Activated CD4-positive, alpha-beta memory T cell treated with anti-CD3 and anti-CD28 coated beads, Interleukin-2, amount 10 ng/mL, durations not matched to agents 7 days and 5 days (primary cell): ENCODE measurements around the gene ACOXL. TPM values are rescaled to one million over a fixed set of nuclear protein-coding genes. Genes with fewer than 3 reads are reported as not detected.
A peak's percentile ranks its signal among the peaks of the same experiment; 100 is the strongest.

Source experiments
- CTCF ChIA-PET: fragments of 350-600 bp; sonication (Branson Sonifier 250); formaldehyde crosslinking; loops from one replicate; lab custom pipeline; 2021; ENCODE audit warnings: antibody characterized with exemption, inconsistent platforms; lab: Charles Lee
- POLR2A ChIA-PET: fragments of 350-600 bp; sonication (Branson Sonifier 250); formaldehyde crosslinking; loops from one replicate; lab custom pipeline; 2021; ENCODE audit warnings: antibody characterized with exemption; lab: Charles Lee
- DNase-seq: peaks from one replicate; pipeline ENCODE4 v3.0.0-alpha.2; 2020
- H3K27ac Mint-ChIP-seq: one replicate; pipeline ENCODE4 v1.8.0; 2021; ENCODE audit warnings: mild to moderate bottlenecking, mixed read lengths
- H3K27me3 Mint-ChIP-seq: one replicate; pipeline ENCODE4 v1.8.0; 2021; ENCODE audit warnings: mixed read lengths
- H3K36me3 Mint-ChIP-seq: one replicate; pipeline ENCODE4 v1.8.0; 2021; ENCODE audit warnings: low read depth, mixed read lengths
- H3K4me1 Mint-ChIP-seq: one replicate; pipeline ENCODE4 v1.8.0; 2021; ENCODE audit warnings: mixed read lengths
- H3K4me3 Mint-ChIP-seq: one replicate; pipeline ENCODE4 v1.8.0; 2021; ENCODE audit warnings: mild to moderate bottlenecking, mixed read lengths
- H3K9me3 Mint-ChIP-seq: one replicate; pipeline ENCODE4 v1.8.0; 2021; ENCODE audit warnings: mixed read lengths
- total RNA-seq, 2 experiments: library from RNA; stranded (reverse); gene quantifications; one replicate each; pipeline ENCODE4 v1.2.3, GENCODE V29; 2021

Gene ACOXL
- total RNA-seq, 2 experiments from 2014 or later, result 0.18 to 0.30 TPM

GRCh38 chr2:111116011-111116746, 383.8 kb downstream of the ACOXL start:
- Mint-ChIP-seq H3K27me3 (peaks cover 77% of the 10 kb centered on the region), H3K27ac (no peak overlapping the region), H3K4me3 (no peak overlapping the region), H3K9me3 (no peaks in the 10 kb centered on the region), H3K4me1 (peaks cover 44% of the 10 kb centered on the region), H3K36me3 (no peaks in the 10 kb centered on the region)
- POLR2A ChIA-PET, result interaction anchor here (1.6 kb wide), 1 partner anchor 582 kb away, joined by 4 read pairs; no protein-coding TSS in a partner anchor
- CTCF ChIA-PET, result interaction anchor here (1.3 kb wide), 1 partner anchor 16 kb away, joined by 4 read pairs; no protein-coding TSS in a partner anchor
- no peak for DNase-seq

GRCh38 chr2:111116843-111117597, 384.6 kb downstream of the ACOXL start:
- Mint-ChIP-seq H3K27me3 (peaks cover 74% of the 10 kb centered on the region), H3K4me3 (peak overlapping the region; percentile 62), H3K4me1 (peaks cover 48% of the 10 kb centered on the region), H3K27ac (no peak overlapping the region), H3K9me3 (no peaks in the 10 kb centered on the region), H3K36me3 (no peaks in the 10 kb centered on the region)
- peak; percentile 73 for DNase-seq
- POLR2A ChIA-PET, result interaction anchor here (1.6 kb wide), 1 partner anchor 582 kb away, joined by 4 read pairs; no protein-coding TSS in a partner anchor
- CTCF ChIA-PET, result interaction anchor here (1.0 to 1.3 kb wide), 2 partner anchors 15 to 305 kb away, joined by 3 to 4 read pairs; no protein-coding TSS in a partner anchor

- H3K4me1 Mint-ChIP-seq, result peaks cover 49% of the 10 kb centered on the region
- CTCF ChIA-PET, result interaction anchor here (1.0 kb wide), 1 partner anchor 305 kb away, joined by 3 read pairs; no protein-coding TSS in a partner anchor
- H3K4me3 Mint-ChIP-seq, result peak overlapping the region; percentile 71
- POLR2A ChIA-PET, result interaction anchor here (0.5 to 1.6 kb wide), 2 partner anchors 51 to 581 kb away, joined by 3 to 4 read pairs; no protein-coding TSS in a partner anchor
- peaks cover 66% of the 10 kb centered on the region for H3K27me3 Mint-ChIP-seq
- peaks cover under 1% of the 10 kb centered on the region for H3K36me3 Mint-ChIP-seq
- H3K27ac Mint-ChIP-seq, result no peak overlapping the region
- no peaks in the 10 kb centered on the region for H3K9me3 Mint-ChIP-seq
- peak; percentile 36 for DNase-seq
Observed at GRCh38 chr2:111117598-111118480, 385.5 kb downstream of the ACOXL start.

- no peak overlapping the region for H3K27ac Mint-ChIP-seq
- no peak for DNase-seq
- H3K9me3 Mint-ChIP-seq, result no peaks in the 10 kb centered on the region
- ChIA-PET CTCF (no interaction called here), POLR2A (no interaction called here)
- H3K36me3 Mint-ChIP-seq, result peaks cover 6% of the 10 kb centered on the region
- peaks cover 59% of the 10 kb centered on the region for H3K27me3 Mint-ChIP-seq
- peak overlapping the region; percentile 71 for H3K4me3 Mint-ChIP-seq
- H3K4me1 Mint-ChIP-seq, result peaks cover 55% of the 10 kb centered on the region
Observed at GRCh38 chr2:111118481-111118980, 386.2 kb downstream of the ACOXL start.

GRCh38 chr2:111118981-111119821, 386.8 kb downstream of the ACOXL start:
- DNase-seq, result peak; percentile 40
- Mint-ChIP-seq H3K27me3 (peaks cover 56% of the 10 kb centered on the region), H3K27ac (no peak overlapping the region), H3K9me3 (no peaks in the 10 kb centered on the region), H3K4me1 (peaks cover 57% of the 10 kb centered on the region), H3K4me3 (peak overlapping the region; percentile 71), H3K36me3 (peaks cover 11% of the 10 kb centered on the region)
- ChIA-PET POLR2A (no interaction called here), CTCF (interaction anchor here (0.7 kb wide), 1 partner anchor 59 kb away, joined by 3 read pairs; no protein-coding TSS in a partner anchor)

GRCh38 chr2:111119822-111120252, 387.5 kb downstream of the ACOXL start:
- peaks cover 55% of the 10 kb centered on the region for H3K27me3 Mint-ChIP-seq

GRCh38 chr2:111120253-111121027, 388.1 kb downstream of the ACOXL start, which contains the start of gene BCL2L11:
TSS of gene BCL2L11 (plus strand) at chr2:111120914. CDS start at chr2:111123746, 2,832 bp downstream.
- Mint-ChIP-seq H3K4me3 (peak within 1 kb of the TSS; percentile 89), H3K27me3 (peaks cover 53% of the 10 kb centered on the region), H3K36me3 (peaks cover 22% of the 10 kb centered on the region), H3K27ac (peak within 1 kb of the TSS; percentile 70), H3K9me3 (no peaks in the 10 kb centered on the region), H3K4me1 (peaks cover 57% of the 10 kb centered on the region)
- ChIA-PET CTCF (interaction anchor here (0.6 to 1.6 kb wide), 4 partner anchors 50 to 580 kb away, joined by 3 to 7 read pairs (median 4); no protein-coding TSS in a partner anchor), POLR2A (interaction anchor here (0.8 to 1.6 kb wide), 6 partner anchors 9 to 442 kb away, joined by 3 to 7 read pairs (median 3); partner anchors contain the start of gene BUB1)
- DNase-seq, result peak; percentile 90

More at GRCh38 chr2:111119822-111120252, 387.5 kb downstream of the ACOXL start:
- POLR2A ChIA-PET, result interaction anchor here (0.9 kb wide), 1 partner anchor 49 kb away, joined by 3 read pairs; no protein-coding TSS in a partner anchor
- Mint-ChIP-seq H3K4me1 (peaks cover 57% of the 10 kb centered on the region), H3K9me3 (no peaks in the 10 kb centered on the region), H3K27ac (no peak overlapping the region), H3K36me3 (peaks cover 16% of the 10 kb centered on the region), H3K4me3 (peak overlapping the region; percentile 71)
- no peak for DNase-seq
- CTCF ChIA-PET, result interaction anchor here (0.7 to 1.6 kb wide), 2 partner anchors 59 to 261 kb away, joined by 3 to 5 read pairs; no protein-coding TSS in a partner anchor

GRCh38 chr2:111121028-111121827, 388.9 kb downstream of the ACOXL start:
- POLR2A ChIA-PET, result interaction anchor here (0.5 to 1.6 kb wide), 6 partner anchors 9 to 443 kb away, joined by 3 to 7 read pairs (median 3); partner anchors contain the start of gene BUB1
- Mint-ChIP-seq H3K27ac (peak overlapping the region; percentile 70), H3K4me3 (peak overlapping the region; percentile 89), H3K27me3 (peaks cover 54% of the 10 kb centered on the region), H3K36me3 (peaks cover 30% of the 10 kb centered on the region), H3K9me3 (no peaks in the 10 kb centered on the region), H3K4me1 (peaks cover 52% of the 10 kb centered on the region)
- CTCF ChIA-PET, result interaction anchor here (0.6 to 1.6 kb wide), 4 partner anchors 51 to 579 kb away, joined by 3 to 7 read pairs (median 4); no protein-coding TSS in a partner anchor
- DNase-seq, result peak; percentile 58

GRCh38 chr2:111121828-111122630, 389.7 kb downstream of the ACOXL start:
- peaks cover 38% of the 10 kb centered on the region for H3K36me3 Mint-ChIP-seq
- peak; percentile 85 for DNase-seq
- H3K4me3 Mint-ChIP-seq, result peak overlapping the region; percentile 89
- H3K27ac Mint-ChIP-seq, result peak overlapping the region; percentile 33
- peaks cover 48% of the 10 kb centered on the region for H3K27me3 Mint-ChIP-seq
- ChIA-PET CTCF (no interaction called here), POLR2A (interaction anchor here (0.5 to 1.6 kb wide), 2 partner anchors 264 to 310 kb away, joined by 3 to 7 read pairs; no protein-coding TSS in a partner anchor)
- no peaks in the 10 kb centered on the region for H3K9me3 Mint-ChIP-seq
- peaks cover 45% of the 10 kb centered on the region for H3K4me1 Mint-ChIP-seq
